Right ventricle myocardium inferior (tissue), 1 donor: ENCODE data around the gene ARL15. TPM values are rescaled to one million over a fixed set of nuclear protein-coding genes. Genes with fewer than 3 reads are reported as not detected.

Experiments used
- ATAC-seq: fragments of 200-7000 bp; cut with Tn5 transposase; one replicate; pipeline ENCODE4 v1.9.1; 2020; ENCODE audit warnings: mild to moderate bottlenecking, moderate library complexity
- DNase-seq: peaks from one replicate; pipeline ENCODE4 v3.0.0; 2021; ENCODE audit errors: missing footprints
- intact Hi-C: fragments of 100-400 bp; cut with DNase I; formaldehyde crosslinking; loops from one replicate; pipeline ENCODE4 v1.11.0; 2022
- total RNA-seq: library from RNA; stranded (reverse); fragmentation: NEBNext Ultra II Directional; extraction: Animal tissue kit (Norgen Biotek cat#: 25700); gene quantifications from one replicate; pipeline ENCODE4 v1.2.1, GENCODE V29; 2021
- donor health status: DM: no; HTN: yes; CAD: no; lungs with severe emphysema.

ARL15 gene
- total RNA-seq, 1 donor from 2014 or later = 23.7 TPM

DNA sequence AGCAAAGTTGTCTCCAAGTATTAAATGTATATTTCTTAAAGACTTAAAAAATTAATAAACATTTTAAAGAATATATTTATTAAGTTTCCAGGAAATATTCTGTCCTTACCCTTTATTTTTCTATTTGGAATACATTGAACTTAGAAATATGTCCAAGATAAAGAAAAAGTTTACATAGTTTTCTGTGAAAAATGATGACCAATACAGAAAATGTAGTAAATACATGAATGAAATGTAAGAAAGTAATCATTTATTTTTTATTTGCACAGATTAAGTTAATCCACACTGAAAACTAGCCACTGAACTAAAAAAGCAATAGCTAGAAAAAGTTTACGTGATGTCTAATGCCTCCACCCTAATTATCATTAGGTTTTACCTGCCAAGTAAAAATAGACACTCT lies 273.2 kb downstream of the ARL15 start:
- DNase-seq (no peak), ATAC-seq (no peak)
- intact Hi-C loops = no loop called here

- DNase-seq = no peak
- intact Hi-C loops = no loop called here
- no peak for ATAC-seq
These were observed 279.4 kb downstream of the ARL15 start for GRCh38 chr5:54030981-54031380.

DNA sequence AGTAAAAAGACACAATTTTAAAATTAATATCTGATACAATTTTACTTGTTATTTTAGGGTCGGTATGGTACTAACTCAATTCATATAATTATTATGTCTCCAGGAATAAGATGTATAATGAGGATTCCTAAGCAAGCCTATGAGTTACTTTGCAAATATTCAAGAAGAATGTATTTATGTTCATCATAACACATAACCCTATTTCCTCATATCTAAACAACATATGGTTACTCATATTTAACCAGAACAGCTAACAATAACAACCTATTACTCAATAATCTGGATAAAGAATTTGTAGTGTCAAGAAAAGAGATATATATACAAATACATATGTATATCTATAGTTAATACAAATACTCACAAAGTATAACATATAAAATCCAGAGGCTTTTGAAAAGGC lies 285.9 kb downstream of the ARL15 start:
- intact Hi-C loops = no loop called here
- no peak for DNase-seq
- no peak for ATAC-seq

GRCh38 chr5:54022223-54022622 lies 288.1 kb downstream of the ARL15 start:
- ATAC-seq = no peak
- DNase-seq = no peak
- intact Hi-C loops = no loop called here

- intact Hi-C loops = no loop called here
- DNase-seq (no peak), ATAC-seq (no peak)
These were observed 288.8 kb downstream of the ARL15 start for GRCh38 chr5:54021431-54022164.

DNA sequence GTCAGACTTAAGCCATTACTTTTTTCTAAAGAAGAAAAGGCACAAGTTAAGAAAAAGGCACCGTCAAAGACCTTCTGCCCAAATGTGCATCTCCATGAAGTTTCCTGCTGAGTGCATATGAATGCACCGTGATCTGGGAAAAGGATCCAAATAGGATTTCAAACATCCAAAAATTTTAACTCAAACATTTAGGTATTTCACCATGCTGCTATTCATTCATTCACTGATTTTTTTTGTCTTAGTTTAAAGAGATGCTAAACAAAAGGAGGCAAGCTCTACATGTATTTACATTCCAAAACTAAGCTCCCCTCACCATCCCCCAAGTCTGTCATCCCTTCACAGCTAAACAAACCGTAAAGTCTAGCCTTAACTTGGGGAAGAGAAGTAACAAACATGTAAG lies 291.9 kb downstream of the ARL15 start:
- ATAC-seq = no peak
- intact Hi-C loops = no loop called here
- no peak for DNase-seq

DNA sequence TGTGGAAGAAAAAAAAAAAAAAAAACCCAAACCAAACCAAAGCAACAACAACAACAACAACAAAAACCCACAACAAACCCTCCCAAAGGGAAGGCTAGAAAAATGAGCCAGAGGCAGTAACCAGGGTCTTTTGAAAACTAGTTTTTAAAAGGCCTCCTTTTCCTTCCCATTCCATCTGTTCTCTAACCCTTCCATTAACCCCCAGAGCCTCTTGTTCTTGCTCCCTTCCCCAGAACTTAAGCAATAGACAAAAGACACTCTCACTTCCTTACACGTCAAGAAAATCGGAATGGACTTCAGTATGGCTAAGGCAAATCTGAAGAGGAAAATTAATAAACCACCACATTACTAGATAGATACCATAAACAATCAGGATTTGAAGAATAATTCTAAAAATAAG lies 292.8 kb downstream of the ARL15 start:
- no peak for ATAC-seq
- intact Hi-C loops = no loop called here
- no peak for DNase-seq

GRCh38 chr5:54013556-54014194 lies 296.7 kb downstream of the ARL15 start:
- intact Hi-C loops = no loop called here

GRCh38 chr5:54009828-54010227 lies 300.5 kb downstream of the ARL15 start:
- no peak for DNase-seq
- intact Hi-C loops = no loop called here
- no peak for ATAC-seq

More at GRCh38 chr5:54013556-54014194, 296.7 kb downstream of the ARL15 start:
- peak; percentile 65 for DNase-seq
- ATAC-seq = no peak

DNA sequence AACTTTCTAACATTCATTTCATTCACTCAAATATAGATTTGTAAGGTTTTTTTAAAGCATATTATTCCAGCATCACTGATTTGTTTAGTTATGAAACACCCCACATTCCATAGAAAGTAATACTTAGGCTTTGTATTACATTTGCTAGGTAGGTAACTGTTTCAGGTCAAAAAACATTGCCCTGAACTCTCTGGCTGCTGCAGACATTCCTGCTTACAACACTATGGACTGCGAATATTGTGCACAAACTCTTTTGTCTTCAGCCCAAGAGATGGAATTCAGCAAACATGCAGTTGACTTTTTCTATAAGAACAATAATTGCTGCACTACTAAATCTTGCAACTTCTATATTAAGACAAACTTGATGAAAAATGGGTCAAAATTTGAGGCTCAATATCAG lies 301.0 kb downstream of the ARL15 start:
- DNase-seq (no peak), ATAC-seq (no peak)
- intact Hi-C loops = no loop called here

DNA sequence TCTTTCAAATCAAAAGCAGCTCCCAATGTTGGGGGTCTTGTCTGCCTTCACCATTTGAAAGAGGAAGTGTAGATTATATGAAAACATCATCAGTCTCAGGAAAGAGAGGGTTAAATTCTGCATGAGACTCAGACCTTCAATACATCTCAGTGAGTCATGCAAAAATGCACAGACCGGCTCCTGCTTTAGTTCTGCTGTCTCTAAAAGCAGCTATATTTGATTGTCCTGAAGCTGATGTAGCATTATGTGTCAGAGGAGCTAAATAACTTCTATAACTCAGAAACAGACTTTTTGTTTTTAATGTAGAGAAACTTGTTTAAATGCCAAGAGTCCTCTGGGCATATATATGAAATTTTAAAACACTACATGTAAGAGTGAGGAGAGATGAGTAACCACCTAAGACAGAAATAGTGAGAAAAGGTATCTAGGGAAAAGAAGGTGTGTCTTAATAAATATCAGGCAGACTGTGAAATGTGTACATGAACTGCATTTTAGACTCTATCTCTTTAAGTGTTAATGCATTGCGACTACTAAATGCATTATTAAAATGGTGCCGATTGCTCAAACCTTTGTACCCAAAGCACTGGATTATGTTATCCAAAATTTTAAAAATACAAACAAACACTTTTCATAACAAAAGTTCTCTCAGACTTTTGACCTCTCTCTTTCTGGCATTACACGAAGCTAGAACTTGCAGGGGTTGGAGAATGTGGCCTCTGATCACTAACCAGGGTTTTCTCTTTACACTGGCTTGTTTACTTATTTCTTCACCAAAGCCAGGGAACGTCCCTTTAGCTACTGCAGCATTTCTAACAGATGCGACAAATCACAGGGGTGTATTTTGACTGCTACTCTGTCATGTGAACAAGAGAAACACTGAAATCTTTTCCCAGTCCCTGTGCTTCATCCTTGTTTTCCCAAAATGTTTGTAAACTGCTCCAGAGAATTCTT lies 302.3 kb downstream of the ARL15 start:
- no peak for DNase-seq
- intact Hi-C loops = no loop called here
- ATAC-seq = peak; percentile 57

- intact Hi-C loops = no loop called here
- ATAC-seq = no peak
- DNase-seq = no peak
These were observed 305.7 kb downstream of the ARL15 start for GRCh38 chr5:54004697-54005096.

GRCh38 chr5:54002779-54003178 lies 307.6 kb downstream of the ARL15 start:
- DNase-seq (no peak), ATAC-seq (no peak)
- intact Hi-C loops = no loop called here

GRCh38 chr5:54001976-54002775 lies 308.2 kb downstream of the ARL15 start:
- DNase-seq = no peak
- intact Hi-C loops = no loop called here
- ATAC-seq = peak; percentile 64

- intact Hi-C loops = no loop called here
- DNase-seq = no peak
These were observed 310.4 kb downstream of the ARL15 start for GRCh38 chr5:54000011-54000410.

DNA sequence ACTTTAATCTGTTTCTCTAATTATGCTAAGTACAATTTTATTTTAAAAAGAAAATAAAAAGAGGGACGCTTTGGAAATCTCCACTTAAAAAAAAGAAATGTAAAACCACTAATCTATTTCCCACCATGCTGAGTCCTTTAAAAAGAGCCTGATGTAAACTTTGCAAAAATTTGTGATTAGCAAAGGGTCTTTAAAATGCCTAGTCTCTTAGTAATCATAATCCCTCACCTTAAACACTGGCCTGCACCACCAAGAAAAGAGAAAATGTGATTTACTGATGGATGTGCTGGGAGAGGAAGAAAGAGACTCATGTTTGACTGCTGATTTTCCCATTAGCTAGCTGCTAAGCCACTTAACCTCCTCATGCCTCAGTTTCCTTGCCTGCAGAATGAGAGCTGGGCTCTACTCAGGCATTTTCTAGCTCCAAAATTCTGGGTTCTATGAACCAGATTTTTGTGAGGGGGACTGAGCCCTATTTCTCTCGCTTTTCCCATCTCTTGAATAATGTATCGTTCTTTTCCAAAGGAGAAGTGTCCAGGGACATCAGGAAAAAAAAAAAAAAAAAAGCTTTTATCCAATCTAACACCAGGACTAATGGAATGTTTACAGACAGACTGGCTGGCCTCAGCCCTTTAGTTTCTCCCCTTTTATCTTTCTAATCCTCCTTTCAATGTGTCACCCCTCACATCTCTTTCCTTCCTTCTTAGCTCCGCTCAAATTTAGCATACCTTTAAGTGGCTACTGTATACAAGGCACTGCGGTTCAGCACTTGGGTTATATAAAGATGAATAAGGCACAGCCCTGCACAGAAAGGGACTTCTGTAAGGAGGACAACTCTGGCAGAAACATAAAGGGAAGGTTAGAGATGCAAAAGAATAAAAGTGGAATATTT lies 312.4 kb downstream of the ARL15 start:
- no peak for ATAC-seq
- DNase-seq = no peak
- intact Hi-C loops = loop anchor here (10.0 kb wide), 1 partner anchor 217 kb away; no protein-coding TSS in a partner anchor

More at GRCh38 chr5:54000011-54000410, 310.4 kb downstream of the ARL15 start:
- ATAC-seq = no peak

DNA sequence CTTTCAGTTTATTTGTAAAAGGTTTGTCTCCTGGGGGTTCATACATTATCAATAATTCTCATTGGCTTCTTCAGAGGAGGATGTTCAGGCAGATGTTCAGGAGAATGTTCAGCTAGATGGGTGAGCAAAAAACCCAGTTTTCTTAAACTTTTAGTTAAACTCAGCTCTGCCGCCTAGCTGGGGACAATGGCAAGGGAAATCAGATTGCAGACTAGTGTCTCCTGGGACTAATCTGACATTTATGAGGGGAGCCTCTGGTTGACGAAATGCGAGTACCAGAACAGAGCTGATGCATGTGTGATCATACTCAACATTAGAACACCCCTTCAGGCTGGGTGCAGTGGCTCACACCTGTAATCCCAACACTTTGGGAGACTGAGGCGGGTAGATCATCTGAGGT lies 314.4 kb downstream of the ARL15 start:
- DNase-seq = no peak
- intact Hi-C loops = loop anchor here (10.0 kb wide), 1 partner anchor 219 kb away; no protein-coding TSS in a partner anchor
- ATAC-seq = no peak

GRCh38 chr5:53994148-53994547 lies 316.2 kb downstream of the ARL15 start:
- DNase-seq = no peak
- intact Hi-C loops = loop anchor here (5.0 to 10.0 kb wide), 2 partner anchors 221 to 517 kb away; no protein-coding TSS in a partner anchor
- ATAC-seq = no peak
